Activated CD4-positive, CD25-positive, alpha-beta regulatory T cell (primary cell): ENCODE measurements around the gene ERICH6.

Experiments
- DNase-seq, 4 experiments: peaks; one replicate each; lab custom pipeline; 2025; lab: John Stamatoyannopoulos, UW

The ERICH6 gene

DNA sequence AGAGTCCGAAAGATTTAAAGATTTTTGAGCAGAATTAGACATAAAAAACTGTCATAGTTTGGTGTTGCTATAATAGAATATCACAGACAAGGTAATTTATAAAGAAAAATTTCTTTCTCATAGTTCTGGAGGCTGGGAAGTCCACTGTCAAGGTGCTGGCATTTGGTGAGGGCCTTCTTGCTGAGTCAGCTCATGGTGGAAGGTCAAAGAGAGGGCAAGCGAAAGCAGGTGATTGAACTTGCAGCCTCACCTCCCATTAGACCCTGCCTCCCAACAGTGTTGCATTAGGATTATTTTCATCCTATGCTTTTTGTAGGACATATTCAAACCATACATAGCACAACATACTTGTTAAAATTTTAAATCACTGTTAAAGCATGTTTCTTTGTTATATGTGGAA lies 90.7 kb downstream of the ERICH6 start:
- no peak for DNase-seq

DNA sequence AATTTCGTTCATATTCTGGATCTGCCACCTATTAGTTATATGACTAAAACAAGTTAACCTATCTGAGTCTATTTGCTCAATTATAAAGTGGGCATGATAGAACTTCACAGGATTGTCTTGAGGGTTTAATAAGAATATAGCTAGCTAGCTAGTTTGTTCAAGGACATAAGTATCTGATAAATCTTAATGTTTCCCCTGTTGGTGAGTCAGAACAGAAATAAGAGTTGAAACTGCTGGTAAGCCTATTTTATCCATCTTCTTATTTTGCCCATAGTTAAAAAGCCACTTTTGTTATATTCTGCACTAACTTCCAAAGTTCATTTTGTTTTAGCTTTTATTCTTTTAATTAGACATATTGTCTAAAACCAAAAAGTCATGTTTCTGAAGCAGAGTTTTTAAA lies 91.2 kb downstream of the ERICH6 start:
- no peak for DNase-seq

DNA sequence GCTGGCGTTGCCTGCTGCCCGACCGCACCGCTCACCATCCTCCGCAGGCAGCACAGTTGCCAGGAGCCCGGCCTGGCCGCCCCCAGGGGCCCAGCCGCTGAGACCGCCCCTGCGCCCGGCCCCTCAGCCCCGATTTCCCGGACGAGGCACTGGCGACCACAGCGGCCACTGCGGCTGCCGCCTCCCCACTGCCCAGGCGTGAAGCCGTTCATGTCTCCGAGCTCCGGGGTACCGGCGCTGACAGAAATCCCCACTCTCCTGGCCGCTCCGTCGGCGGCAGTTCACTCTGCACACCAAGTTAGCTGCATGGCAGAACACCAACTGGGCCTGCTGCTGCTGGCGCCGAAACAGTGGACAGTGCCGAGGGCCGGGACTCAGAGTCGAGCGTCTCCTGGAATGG lies 92.1 kb downstream of the ERICH6 start:
- DNase-seq, result no peak

DNA sequence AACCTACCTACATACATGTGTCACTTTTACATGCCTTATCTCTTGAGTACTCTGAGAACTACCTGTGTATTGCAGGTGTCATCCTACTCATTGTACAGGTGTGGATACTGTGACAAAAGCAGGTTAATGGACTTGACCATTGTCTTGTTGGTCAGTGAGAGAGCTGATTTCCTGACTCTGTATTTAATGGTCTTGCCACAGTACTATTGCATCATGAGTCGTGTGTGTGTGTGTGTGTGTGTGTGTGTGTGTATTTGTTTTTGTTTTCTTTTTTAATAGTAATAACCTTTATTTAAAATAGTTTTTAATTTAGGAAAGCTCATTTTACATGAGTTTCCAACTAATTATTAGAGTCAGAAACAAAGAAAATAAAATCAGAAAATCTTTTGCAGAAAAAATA lies 92.9 kb downstream of the ERICH6 start:
- no peak for DNase-seq

DNA sequence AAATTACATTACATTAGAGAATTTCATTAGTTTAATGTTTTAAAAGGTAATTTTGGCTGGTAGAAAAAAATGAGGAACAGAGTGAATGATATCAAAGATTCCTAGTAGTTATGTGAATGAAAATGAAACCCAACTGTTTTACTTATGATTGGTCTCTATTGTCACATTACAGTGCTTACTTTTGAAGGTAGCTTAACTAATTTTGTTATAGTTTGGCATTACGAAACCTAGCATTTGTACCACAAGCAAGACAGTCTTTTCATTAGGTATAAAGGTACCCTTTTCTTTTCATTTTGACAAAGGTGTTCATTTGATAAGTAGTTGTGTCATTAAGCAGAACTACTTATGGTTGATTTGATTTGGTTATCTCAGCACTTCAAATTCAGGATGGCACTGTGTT lies 93.7 kb downstream of the ERICH6 start:
- no peak for DNase-seq
